Esophagus (tissue), 2 donors: ENCODE data around the gene USP3. TPM values are rescaled to one million over a fixed set of nuclear protein-coding genes. Genes with fewer than 3 reads are reported as not detected.

Experiments used
- H3K27ac ChIP-seq, 2 donors: one replicate each; pipeline ENCODE4 v1.5.1; 2013; ENCODE audit warnings: low read depth in 2 of 2, mild to moderate bottlenecking in 2 of 2, inconsistent platforms in 1 of 2, low read length in 1 of 2, moderate library complexity in 1 of 2
- H3K27me3 ChIP-seq, 2 donors: one replicate each; pipeline ENCODE4 v1.6.1; 2013; ENCODE audit warnings: low read length in 2 of 2, control low read depth in 1 of 2, mild to moderate bottlenecking in 1 of 2; ENCODE audit not compliant: insufficient read depth in 2 of 2, control insufficient read depth in 1 of 2
- H3K36me3 ChIP-seq, 2 donors: one replicate each; pipeline ENCODE4 v1.6.1; 2013; ENCODE audit warnings: low read length in 1 of 2; ENCODE audit not compliant: control insufficient read depth in 2 of 2, insufficient read depth in 2 of 2
- H3K4me1 ChIP-seq, 2 donors: one replicate each; pipeline ENCODE4 v1.6.1; 2013; ENCODE audit warnings: low read length in 1 of 2; ENCODE audit not compliant: control insufficient read depth in 2 of 2, insufficient read depth in 2 of 2
- H3K4me3 ChIP-seq, 2 donors: one replicate each; pipeline ENCODE4 v1.5.1; 2013; ENCODE audit warnings: low read length in 2 of 2, mild to moderate bottlenecking in 2 of 2, low read depth in 1 of 2, moderate library complexity in 1 of 2
- H3K9me3 ChIP-seq, 2 donors: one replicate each; pipeline ENCODE4 v1.6.1; 2013; ENCODE audit warnings: mild to moderate bottlenecking in 2 of 2, low read depth in 1 of 2, low read length in 1 of 2, moderate library complexity in 1 of 2; ENCODE audit not compliant: control insufficient read depth in 2 of 2, insufficient read depth in 1 of 2
- WGBS, 2 donors: extraction: QIAGEN DNeasy Blood & Tissue Kit; methylation state at CpG; one replicate each; pipeline ENCODE4 v1.1.7; 2013; 5-methylcytosine and 5-hydroxymethylcytosine counted together
- polyA plus RNA-seq, 2 donors: library from polyadenylated mRNA; stranded (reverse); fragments of 200-250 nt; gene quantifications; one replicate each; pipeline ENCODE4 v1.2.3, GENCODE V29; 2013
- donor health status: healthy with polysubstance abuse.
- donor health status: Bipolar disorder and iron deficiency.

Gene USP3
- polyA plus RNA-seq, 2 donors = 14.0 to 15.0 TPM

GRCh38 chr15:63572749-63573464 is 68.5 kb downstream of the USP3 start:
- Histone ChIP-seq H3K4me3 (no peak overlapping the region), H3K36me3 (peaks cover 0 to 6% of the 10 kb centered on the region in 2 donors), H3K27ac (no peak overlapping the region), H3K27me3 (no peaks in the 10 kb centered on the region), H3K4me1 (no peaks in the 10 kb centered on the region), H3K9me3 (no peaks in the 10 kb centered on the region)
- WGBS, 2 donors = 79 to 93% methylated on average over 7 of the region's 7 CpGs

GRCh38 chr15:63573533-63573932 is 69.1 kb downstream of the USP3 start:
- Histone ChIP-seq H3K36me3 (peaks cover 0 to 5% of the 10 kb centered on the region in 2 donors), H3K9me3 (no peaks in the 10 kb centered on the region), H3K4me3 (no peak overlapping the region), H3K4me1 (no peaks in the 10 kb centered on the region), H3K27me3 (no peaks in the 10 kb centered on the region), H3K27ac (no peak overlapping the region)

GRCh38 chr15:63575312-63575711 is 70.9 kb downstream of the USP3 start:
- no peak overlapping the region for H3K27ac ChIP-seq
- no peaks in the 10 kb centered on the region for H3K27me3 ChIP-seq
- no peaks in the 10 kb centered on the region for H3K4me1 ChIP-seq
- H3K36me3 ChIP-seq = peaks cover 0 to 2% of the 10 kb centered on the region in 2 donors
- 52 to 56% methylated on average over 1 of the region's 1 CpG for WGBS, 2 donors
- H3K9me3 ChIP-seq = no peaks in the 10 kb centered on the region
- H3K4me3 ChIP-seq = no peak overlapping the region

- H3K9me3 ChIP-seq = no peaks in the 10 kb centered on the region
- H3K36me3 ChIP-seq = no peaks in the 10 kb centered on the region
- no peaks in the 10 kb centered on the region for H3K4me1 ChIP-seq
- H3K27me3 ChIP-seq = no peaks in the 10 kb centered on the region
- WGBS, 2 donors = 81 to 82% methylated on average over 6 of the region's 6 CpGs
- H3K27ac ChIP-seq = no peak overlapping the region
- no peak overlapping the region for H3K4me3 ChIP-seq
These were observed 72.0 kb downstream of the USP3 start for GRCh38 chr15:63576441-63576840.

GRCh38 chr15:63582179-63582578 is 77.8 kb downstream of the USP3 start:
- Histone ChIP-seq H3K36me3 (peaks cover 0 to 3% of the 10 kb centered on the region in 2 donors), H3K27me3 (no peaks in the 10 kb centered on the region), H3K4me3 (no peak overlapping the region), H3K27ac (no peak overlapping the region), H3K4me1 (no peaks in the 10 kb centered on the region), H3K9me3 (no peaks in the 10 kb centered on the region)

GRCh38 chr15:63582718-63583426 is 78.5 kb downstream of the USP3 start:
- Histone ChIP-seq H3K4me1 (no peaks in the 10 kb centered on the region), H3K4me3 (no peak overlapping the region), H3K27ac (no peak overlapping the region), H3K9me3 (no peaks in the 10 kb centered on the region), H3K36me3 (peaks cover 0 to 3% of the 10 kb centered on the region in 2 donors), H3K27me3 (no peaks in the 10 kb centered on the region)
- WGBS, 2 donors = 83 to 92% methylated on average over 2 of the region's 2 CpGs

GRCh38 chr15:63586790-63587189 is 82.4 kb downstream of the USP3 start:
- Histone ChIP-seq H3K9me3 (no peaks in the 10 kb centered on the region), H3K36me3 (peaks cover 6 to 12% of the 10 kb centered on the region in 2 donors), H3K4me1 (no peaks in the 10 kb centered on the region), H3K4me3 (no peak overlapping the region), H3K27me3 (no peaks in the 10 kb centered on the region), H3K27ac (peak overlapping the region in 1 of 2 donors; percentile 31)
- WGBS, 2 donors = 98% methylated on average over 5 of the region's 5 CpGs

GRCh38 chr15:63587527-63587926 is 83.1 kb downstream of the USP3 start:
- no peak overlapping the region for H3K27ac ChIP-seq
- H3K36me3 ChIP-seq = peaks cover 6 to 8% of the 10 kb centered on the region in 2 donors
- 70 to 79% methylated on average over 2 of the region's 2 CpGs for WGBS, 2 donors
- H3K27me3 ChIP-seq = no peaks in the 10 kb centered on the region
- no peaks in the 10 kb centered on the region for H3K9me3 ChIP-seq
- no peaks in the 10 kb centered on the region for H3K4me1 ChIP-seq
- no peak overlapping the region for H3K4me3 ChIP-seq

GRCh38 chr15:63588826-63589225 is 84.4 kb downstream of the USP3 start:
- Histone ChIP-seq H3K4me1 (no peaks in the 10 kb centered on the region), H3K27me3 (no peaks in the 10 kb centered on the region), H3K36me3 (peaks cover 6 to 8% of the 10 kb centered on the region in 2 donors), H3K27ac (no peak overlapping the region), H3K4me3 (no peak overlapping the region), H3K9me3 (no peaks in the 10 kb centered on the region)
- WGBS, 2 donors = 97 to 98% methylated on average over 6 of the region's 6 CpGs
